HG03457 (cell line): Measurements from ENCODE around the gene ABCB4.

Experiments used
- ATAC-seq: cut with Tn5 transposase; IDR thresholded peaks from one replicate; pipeline ENCODE4 v1.9.1; 2021; ENCODE audit warnings: moderate number of reproducible peaks; ENCODE audit not compliant: unreplicated experiment

ABCB4 gene

DNA sequence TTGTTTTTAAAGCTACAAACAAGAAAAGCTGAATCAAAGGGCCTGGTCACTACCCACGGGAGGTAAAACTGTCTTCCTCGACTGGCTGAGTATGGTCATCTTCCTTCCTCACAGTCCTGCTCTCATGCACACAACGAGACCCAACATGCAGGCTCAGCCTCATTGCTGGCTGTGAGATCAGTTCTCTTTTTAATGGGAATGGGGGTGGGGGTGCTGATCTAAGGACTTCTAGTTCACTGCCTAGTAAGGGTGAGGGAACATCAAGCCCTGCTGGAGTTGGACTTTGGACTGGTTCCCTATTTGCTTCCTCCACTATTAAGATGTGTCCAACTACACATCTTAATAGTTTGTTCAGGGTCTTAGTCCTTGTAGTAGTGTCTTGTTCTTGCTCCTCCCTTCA is 48.2 kb downstream of the ABCB4 start:
- ATAC-seq = no peak

DNA sequence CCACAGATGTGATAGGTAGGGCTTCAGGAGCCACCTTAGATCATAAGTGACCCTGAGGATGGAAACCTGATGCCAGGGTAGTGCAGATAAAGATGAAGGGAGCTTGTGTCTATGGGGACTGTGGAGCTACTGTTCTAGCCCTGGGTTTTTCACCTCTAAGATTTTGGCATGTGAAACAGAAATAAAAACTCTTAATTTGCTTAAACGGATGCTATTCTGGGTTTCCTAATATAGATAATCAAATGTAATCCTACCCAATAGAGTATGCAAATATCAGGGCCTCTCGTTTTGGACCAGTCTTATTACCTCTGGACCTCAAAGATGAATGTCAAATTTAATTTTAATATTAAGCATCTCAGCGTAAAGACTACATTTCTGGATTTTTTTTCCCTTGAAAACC is 49.3 kb downstream of the ABCB4 start:
- ATAC-seq = no peak

DNA sequence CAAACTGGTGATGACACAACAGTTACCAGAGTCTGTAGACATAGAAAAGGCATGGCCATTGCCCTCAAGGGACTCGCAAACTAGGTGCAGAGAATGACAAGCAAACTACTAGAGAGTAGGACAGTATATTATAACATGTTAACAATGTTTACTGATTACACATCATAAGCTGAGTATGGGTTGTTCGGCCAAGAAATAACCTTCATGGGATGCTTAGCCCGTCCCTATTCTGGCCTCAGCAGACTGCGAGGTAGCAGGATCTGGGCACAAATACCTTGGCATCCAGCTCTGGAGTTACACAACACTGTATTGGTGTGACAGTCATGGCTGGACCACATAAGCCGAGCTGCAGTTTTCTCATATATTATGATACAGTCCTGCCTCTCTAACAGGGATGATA is 51.4 kb downstream of the ABCB4 start:
- ATAC-seq = no peak

DNA sequence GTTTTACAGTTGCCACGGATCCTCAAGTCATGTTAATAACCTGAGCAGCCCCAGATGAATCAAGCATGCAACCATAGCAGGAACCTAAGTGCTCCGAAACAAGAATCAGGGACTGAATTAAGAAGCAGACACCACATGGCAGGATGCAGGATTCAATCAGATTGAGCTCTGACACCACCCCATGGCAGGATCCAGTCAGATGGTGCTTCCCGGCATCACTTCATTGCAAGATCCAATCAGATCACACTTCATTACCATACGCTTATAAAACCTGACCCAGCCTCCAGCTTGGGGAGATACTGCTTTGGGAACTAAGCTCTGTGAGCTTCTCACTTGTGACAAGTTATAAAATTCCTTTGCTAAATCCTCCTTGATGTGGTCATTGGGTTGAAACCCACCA is 55.3 kb downstream of the ABCB4 start:
- no peak for ATAC-seq

DNA sequence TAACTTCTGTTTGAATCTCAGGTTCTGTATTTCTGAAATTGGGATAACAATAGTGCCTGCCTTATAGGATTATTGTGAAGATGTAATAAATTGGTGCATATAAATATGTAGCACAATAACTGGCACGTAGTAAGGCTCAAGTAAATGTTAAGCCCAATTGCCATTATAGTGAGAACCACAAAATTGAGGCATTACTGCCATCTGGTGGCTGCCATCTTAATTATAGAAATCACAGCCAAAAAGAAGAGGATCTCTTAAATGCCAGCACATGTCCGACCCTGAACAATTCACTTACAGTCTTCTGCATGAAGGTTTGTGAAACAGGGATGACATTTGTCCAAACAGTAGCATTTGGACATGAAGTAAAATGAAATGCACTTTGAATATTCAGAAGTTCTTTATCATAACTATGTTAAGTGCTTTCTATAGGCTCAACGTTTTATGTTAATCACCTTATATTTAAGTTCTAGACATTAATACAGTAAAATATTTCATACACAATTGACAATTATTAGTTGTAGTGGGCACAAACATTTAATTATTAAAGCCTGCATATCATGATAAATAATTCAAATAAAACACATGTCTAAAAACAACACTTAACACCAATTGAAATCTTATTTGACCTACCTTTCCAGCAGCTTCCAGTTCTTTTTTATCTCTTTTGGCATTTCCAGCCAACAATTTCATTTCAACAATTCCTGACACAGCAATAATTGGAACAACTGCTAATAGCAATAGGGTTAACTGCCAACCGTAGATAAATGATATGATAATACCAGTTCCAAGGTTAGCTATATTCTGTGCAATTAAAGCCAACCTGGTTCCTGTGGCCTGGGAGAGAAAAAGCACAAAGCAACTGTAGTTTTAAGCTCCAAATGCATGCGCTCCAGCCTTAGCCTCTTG is 58.5 kb downstream of the ABCB4 start:
- ATAC-seq = no peak

DNA sequence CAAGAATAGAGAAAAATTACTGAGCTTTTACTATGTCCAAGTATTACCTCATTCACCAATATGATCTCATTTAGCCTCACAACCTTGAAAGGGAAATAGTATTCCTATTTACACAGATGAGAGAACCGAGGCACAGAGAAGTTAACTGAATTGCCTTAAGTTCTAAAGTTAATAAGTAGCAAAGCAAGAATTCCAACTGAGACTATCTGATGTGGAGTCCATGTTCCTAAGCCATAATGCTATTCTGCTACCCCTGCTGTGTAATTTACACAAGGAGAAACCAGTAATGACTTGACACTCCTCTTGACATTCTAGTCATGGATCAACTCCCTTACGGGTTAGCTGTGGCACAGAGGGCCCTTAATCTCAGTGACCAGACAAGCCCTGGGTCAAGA is 60.7 kb downstream of the ABCB4 start:
- ATAC-seq = no peak

DNA sequence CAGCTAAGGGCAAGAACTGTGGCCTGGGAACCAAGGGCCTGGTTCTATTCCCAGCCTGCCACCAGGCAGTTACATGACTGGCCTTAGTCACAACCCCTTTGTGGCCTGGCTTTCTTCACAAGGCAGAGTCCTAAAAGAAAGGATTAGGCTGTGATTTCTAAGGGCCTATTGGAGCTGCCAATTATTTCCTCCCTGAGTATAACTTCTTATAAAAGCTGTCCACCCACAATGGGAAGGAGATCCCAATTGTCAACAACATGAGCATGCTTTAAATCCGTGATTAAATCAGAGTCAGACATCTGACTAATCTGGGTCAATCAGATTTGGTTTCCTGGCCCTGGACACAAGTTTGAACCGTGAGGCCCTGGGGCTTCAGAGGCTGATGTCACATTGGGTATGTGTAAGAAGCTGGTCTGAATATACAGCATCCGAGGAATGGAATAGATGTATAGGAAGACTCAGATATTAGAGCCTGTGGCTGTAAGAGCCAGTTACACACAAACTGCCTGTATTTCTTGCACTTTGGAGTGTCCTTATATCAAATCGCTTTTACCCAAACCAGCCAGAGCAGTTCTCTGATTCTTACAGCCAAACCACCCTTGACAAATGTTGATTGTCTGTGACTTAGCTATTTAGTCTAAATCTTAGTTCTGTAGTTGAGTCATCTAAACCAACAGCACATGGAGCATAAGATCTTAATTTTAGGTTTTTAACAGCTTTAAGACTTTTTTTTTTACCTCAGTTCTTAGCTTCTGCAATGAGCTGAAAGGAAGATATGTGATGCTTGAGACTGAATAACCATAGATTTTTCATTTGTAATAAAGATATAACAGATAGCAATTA is 61.3 kb downstream of the ABCB4 start:
- no peak for ATAC-seq

DNA sequence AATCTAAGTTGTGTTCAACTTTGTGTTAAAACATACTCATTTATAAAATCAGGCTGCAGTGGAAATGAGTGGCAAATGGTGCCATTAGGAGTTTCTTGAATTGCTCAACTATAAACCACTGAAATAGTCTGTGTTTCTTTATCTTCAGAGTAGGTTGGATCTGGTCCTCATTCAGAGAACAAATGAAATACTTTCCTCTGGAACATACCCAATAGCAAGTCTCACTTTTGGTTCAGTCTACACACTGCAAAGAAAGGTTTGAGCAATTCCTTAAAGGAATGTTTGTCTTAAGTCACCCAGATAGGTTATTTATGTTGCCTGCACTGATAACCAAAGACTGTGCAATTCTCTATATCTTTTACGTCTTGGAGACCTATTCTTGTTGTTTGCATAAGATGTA is 62.5 kb downstream of the ABCB4 start:
- no peak for ATAC-seq

DNA sequence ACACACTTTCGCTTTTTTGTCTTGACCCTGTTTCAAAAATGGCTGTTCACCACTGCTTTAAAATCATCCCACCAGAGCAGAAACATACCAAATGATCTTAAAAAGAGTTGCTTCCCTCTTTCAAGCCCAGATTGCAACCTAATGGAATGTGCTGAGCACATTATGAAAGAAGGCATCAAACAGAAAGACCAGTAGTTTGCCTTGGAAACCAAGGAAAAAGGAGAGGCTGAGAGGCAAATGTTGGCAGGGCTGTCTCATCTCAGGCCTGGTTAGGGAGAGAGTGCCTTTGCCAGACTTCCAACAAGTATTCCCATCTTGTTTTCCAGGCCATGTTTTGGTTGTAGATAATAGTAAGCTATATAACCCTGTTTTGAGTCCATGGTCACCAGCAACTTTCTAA is 64.3 kb downstream of the ABCB4 start:
- no peak for ATAC-seq

DNA sequence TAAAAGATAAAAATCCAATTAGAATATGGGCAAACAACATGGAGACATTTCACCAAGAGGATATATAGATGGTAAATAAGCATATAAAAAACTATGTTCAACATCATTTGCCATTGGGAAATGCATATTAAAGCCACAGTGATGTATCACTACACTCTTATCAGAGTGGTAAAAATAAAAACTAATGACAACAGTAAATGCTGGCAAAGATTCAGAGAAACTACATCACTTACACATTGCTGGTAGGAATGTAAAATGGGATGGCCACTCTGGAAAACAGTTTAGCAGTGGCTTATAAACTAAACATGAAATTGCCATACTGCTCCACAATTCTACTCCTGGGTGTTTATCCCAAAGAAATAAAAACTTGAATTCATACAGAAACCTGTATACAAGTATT is 70.8 kb downstream of the ABCB4 start:
- ATAC-seq = no peak

DNA sequence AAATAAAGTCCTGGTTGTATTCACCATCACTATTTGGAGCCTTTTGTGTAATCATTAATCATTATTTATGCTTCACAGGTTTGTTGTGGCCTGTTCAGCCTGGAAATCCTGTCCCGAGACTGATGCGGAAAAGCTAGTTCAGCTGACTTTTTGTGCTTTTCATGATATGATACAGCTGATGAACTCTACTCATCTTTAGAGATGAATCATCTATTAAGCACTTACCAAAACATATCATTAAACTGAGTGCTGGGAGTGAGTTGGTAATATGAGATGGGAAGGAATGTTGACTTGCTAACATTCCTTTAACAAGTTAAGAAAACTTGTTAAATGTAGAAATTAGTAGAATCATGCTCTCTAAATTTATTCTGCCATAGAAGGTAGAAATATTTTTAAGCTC is 77.0 kb downstream of the ABCB4 start:
- no peak for ATAC-seq

DNA sequence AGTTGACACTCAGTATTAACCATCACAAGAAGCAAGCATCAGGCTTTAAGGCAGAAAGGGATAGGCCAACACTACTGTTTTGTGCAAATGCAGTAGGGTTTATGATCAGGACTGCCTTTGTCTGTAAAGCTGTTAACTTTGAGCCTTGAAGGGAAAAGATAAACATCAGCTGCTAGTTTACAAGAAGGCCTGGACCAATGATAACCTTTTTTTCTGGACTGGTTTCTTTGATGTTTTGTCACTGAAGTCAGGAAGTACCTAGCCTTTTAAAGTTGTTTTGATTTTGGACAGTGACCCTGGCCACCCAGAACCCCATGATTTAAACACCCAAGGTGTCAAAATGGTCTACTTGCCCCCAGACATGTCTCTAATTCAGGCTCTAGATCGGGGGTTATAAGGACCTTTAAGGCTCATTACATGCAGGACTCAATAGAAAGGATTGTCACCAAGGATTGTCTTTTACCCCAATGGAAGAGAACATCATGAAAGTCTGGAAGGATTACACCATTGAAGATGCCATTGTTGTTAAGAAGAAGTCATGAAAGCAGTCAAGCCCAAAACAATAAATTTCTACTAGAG is 79.9 kb downstream of the ABCB4 start:
- ATAC-seq = no peak

DNA sequence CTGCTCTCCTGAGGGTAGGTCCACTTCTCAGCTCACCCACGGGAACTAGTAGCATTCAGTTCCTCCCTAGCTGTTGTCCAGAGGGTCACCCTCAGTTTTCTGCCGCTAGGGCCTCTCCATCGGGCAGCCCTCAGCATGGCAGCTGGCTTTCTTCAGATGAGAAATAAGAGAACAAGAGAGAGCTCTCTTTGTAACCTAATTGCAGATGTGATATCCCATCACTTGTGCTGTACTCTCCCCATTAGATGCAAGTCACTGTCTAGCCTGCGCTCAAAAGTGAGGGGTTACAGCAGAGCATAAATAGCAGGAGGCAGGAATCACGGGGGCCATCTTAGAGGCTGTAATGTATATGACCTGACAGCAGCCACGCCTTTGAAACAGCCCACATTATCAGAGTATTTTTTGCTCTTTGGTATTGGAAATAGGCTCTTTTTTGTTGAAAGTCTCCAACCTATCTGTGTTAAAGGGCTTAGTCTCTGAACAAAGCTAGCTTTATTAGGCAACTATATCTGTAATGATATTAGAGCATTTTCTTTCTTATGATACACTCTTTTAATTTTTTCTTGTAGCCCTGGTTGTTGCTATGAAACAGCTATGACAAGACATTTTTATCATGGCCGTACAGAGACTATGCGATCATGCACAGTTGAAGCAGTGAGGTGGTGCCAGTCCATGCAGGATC is 84.3 kb downstream of the ABCB4 start:
- ATAC-seq = no peak

DNA sequence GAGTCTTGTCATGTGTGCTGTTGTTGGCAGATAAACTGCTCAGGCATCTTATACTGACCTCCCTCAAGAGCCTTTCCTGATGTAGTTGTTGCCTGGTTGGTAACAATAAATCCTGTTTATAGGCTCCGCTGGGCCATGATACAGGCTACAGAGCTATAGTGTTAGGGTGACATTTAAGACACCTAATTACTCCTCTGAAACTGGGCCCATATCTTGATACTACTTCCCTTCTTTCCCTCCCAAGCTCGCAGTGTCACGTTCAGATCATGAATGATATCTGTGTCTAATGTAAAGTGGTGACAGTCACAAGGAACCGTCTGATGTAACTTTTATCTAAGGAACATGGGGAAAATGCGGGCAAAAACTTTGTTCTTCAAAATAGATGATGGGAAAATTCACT is 94.6 kb downstream of the ABCB4 start:
- no peak for ATAC-seq

DNA sequence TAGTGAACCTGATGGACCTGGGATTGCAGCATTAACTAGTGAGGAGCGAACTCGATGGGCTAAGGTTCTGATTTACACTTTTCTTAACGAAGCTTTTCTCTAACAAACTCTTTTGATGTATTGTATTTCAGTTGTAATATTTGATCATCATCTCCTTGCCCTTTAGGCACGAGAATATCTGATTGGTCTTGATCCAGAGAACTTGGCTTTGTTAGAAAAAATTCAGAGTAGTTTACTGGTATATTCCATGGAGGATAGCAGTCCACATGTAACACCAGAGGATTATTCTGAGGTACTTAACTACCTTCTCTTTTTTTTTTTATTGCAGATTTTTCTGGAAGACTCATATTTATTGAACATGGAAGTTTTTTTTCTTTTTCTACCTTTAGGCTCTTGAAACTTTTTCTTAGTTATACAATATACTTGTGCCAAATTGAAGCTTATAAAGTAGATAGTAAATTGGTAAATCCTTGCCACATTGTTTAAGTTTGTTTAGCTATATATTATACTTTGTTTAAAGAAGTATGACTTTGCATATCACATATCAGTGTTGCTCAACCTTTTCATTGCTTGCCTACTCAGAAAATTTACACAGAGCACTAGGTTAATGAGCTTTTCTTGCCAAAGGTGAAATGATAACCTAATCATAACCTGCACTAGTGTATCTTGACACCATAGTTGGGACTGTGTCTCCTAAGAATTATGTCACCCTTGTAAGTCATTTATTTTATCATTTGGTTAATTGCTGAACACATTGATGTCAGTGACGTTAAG is 99.6 kb downstream of the ABCB4 start:
- no peak for ATAC-seq

DNA sequence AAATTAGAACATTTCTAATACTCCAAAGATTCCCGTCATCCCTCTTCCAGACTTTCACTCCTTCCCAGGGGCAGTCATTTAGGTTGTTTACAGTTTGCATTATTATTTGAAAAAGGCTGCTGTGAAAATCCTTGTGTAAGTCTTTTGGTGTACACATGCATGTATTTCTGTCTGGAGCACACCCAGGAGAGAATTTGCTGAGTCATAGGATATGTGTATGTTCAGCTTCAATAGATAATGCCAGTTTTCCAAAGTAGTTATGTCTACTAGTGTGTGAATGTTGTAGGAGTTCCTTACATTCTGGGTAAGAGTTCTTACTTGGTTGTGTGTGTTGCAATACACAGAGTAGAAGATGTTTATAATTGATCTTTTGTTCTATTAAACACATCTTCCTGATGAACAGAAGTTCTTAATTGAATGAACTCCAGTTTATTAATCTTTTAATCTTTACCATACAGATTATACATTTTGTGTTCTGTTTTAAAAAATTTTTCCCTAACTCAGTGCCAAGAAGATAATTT is 104.8 kb downstream of the ABCB4 start:
- ATAC-seq = no peak

DNA sequence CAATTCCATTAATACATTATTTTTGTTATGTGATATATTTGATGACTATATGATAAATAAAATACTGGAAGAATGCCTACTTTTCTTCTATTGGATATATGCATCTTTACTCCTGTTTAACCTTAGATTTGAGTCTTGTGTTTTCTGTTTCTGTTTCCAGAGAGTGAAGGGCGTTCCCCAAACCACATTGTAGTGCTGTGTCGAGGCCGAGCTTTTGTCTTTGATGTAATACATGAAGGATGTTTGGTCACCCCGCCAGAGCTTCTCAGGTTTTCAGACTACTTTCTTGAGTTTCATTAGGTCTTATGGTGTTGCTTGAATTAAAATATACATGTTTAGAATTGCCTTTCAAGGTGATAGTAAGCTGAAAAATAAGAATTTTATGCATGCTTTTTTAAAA is 106.3 kb downstream of the ABCB4 start:
- no peak for ATAC-seq

DNA sequence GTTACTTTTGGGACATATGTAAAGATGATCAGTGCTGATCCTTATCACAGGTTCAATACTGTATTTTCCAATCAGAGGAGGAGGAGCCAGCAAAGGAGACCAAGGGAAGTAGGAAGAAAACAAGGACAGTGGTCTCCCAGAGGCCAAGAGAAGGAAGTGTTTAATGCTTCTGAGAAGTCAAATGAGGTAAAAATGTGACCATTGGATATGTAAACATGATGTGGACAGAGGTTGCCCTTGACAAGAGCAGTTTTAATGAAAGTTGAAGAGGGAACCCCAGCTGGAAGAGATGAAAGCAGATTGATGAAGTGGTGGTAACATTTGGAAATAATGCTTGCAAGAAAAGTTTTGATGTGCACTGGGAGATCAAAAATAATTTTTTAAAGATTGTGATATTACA is 111.2 kb downstream of the ABCB4 start:
- ATAC-seq = no peak

DNA sequence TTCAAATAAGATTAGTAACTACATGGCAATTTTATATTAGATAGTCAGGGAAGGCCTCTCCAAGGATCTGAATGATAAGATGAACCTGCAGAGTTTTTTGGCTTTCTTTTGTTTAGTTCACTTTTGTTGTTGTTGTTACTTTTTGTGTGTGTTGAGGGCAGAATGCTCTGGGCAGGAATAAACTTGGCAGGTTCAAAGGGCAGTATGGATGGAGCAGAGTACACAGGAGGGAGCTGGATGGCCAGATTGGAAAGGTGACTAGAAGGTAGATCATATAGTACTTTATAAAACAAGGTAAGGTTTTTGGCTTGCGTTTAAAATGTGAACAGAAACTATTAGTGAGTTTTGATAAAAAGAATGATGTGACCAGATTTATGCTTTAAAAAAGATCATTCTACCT is 112.1 kb downstream of the ABCB4 start:
- ATAC-seq = no peak

DNA sequence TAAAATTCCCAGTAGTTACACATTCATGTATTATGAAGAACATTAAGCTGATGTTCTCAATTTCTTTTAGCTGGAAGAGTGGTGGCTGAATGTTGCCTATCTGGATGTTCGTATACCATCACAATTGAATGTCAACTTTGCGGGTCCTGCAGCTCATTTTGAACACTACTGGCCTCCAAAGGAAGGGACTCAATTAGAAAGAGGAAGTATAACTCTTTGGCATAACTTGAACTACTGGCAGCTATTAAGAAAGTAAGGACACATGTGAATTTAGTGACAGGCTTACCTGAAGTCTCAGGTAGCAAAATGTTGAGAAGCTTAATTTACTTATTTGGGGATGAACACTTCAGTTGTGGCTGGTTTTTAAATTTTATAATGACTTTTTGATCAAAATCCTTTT is 114.2 kb downstream of the ABCB4 start:
- no peak for ATAC-seq
